Subcutaneous adipose tissue (tissue), 4 donors: ENCODE measurements around the gene LOXL1. TPM values are rescaled to one million over a fixed set of nuclear protein-coding genes. Genes with fewer than 3 reads are reported as not detected.

ENCODE experiments used
- CTCF ChIP-seq: fragments of 450-650 bp; IDR thresholded peaks from one replicate; pipeline ENCODE4 v1.5.1; 2016; ENCODE audit warnings: low read depth, mild to moderate bottlenecking, control low read depth, antibody characterized with exemption, moderate library complexity
- total RNA-seq, 4 donors: library from RNA; depleted of rRNA; stranded (reverse); fragments of >200 nt; gene quantifications; one replicate each; pipeline ENCODE4 v1.1.0, GENCODE V29; 2016

LOXL1 gene
- total RNA-seq, 4 donors from 2014 or later: 4.2 to 9.2 (median 6.3) TPM

DNA sequence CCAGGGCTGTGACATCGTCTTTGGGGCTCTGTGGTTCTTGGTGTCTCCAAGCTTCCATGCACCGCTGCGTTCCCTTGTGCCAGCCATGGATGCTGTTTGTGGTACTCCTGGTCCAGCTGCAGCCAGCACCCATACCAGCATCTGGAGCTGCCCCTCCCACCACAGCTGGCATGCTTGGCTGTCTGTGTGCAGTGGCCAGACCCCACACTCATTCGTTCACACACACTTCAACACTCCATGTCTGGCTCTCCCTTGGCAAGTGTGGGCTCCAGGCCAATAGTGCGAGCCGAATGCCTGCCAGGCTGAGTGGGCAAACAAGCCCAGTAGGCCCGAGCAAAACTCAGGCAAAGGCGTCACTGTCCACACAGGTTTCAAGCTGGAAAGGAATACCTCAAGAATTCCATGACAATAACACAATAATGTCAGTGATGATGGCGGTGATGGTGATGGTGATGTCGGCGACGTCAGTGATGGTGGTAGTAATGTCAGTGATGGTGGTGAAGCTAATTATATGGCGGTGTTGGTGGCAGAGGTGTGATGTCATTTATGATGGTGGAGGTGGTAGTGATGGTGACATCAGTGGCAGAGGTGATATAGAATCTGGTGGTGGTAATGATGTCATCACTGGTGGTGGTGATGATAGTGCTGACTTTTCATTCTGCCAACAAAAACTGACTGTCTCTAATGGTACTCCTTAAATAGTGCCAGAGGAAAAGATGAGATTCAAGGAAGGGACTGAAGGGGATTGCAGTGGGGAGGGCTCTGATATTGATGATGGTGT, 33.6 kb upstream of the LOXL1 start:
- TF ChIP-seq CTCF: no peak

DNA sequence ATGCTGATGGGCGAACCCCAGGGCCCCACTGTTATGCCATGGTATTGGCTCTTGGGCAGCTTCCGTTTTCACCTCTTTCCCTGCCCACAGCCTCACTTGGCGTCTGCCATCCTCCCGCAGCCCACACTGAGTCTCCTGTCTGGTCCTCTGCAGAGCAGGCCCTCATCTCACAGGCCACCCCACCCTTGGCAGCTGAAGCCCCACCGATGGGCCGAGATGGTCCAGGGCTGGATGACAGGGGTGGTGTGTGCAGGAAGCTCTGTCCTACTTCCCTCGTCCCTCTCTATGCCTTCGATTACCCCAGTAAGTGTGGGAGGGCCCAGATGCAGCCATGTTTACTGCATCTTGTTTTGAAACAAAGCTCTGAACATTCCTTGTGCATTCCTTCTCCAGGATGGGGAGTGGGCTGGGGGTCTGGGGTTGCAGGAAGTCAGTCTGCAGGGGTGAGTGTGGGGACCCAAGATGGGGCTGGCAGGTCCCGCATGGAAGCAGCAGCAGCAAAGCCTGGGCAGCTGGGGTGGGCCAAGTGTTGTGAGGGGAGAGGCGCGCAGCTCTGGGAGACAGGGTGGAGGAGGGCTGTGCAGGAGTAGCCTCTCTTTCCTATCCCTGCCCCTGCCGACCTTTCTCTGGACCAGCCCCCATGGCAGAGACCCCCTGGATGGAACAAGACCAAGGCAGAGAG, 32.0 kb upstream of the LOXL1 start:
- no peak for TF ChIP-seq CTCF

GRCh38 chr15:73897441-73898261, 28.6 kb upstream of the LOXL1 start:
- TF ChIP-seq CTCF: no peak

GRCh38 chr15:73899197-73900094, 26.8 kb upstream of the LOXL1 start:
- no peak for TF ChIP-seq CTCF

DNA sequence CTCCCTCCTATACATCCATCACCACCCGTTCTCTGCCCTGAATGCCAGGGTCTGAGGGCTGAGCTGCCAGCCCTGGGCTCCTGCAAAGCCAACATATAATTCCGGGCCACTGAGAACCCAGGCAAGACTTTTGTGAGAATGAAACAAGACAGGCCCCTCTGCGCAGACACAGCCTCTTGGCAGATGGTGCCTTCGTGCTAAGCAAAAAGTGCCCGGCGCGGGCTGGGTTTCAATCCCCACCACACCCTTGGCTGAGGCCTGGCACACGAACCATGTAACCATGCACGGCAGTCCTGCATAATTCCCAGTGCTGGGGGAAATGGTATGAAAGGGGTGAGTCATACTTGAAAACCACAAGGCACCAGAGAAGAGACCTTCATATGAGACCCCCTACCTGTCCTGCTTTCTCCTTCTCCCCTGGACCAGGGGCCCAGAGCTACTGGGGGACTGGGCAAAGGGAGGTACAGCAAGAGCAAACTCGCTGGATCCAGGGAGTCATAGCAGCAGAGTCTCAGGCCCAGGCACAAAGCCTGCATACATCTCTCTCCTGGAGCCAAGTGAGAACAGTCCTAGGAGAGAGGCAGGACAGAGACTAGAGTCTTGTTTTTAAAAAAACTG, 26.1 kb upstream of the LOXL1 start:
- TF ChIP-seq CTCF: no peak

DNA sequence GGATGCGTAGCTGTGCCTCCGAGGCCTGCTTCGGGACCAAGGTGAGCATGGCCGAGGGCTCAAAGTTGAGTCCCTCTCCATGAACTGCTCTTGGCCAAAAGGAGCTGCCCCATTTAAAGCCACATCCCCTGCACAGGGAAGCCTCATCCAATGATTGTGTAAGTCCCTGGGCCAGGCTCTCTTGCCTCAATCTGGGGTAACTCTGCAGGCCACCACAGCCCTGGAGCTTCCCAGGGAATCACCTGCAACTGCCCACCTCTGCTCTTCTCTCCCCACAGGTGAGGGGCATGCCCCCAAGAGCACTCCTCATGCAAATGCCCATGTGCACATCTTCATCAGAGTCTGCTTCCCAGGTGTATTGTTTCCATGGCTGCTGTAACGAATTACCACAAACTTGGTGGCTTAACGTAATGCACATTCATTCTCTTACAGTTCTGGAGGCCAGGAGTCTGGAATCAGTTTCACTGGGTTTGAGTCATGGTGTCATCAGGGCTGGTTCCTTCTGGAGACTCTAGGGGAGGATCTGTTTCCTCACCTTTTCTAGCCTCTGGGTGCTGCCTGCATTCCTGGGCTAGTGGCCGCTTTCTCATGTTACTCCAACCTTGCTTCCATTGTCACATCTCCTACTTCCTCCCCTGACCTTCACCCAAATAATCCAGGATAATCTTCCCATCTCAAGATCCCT, 25.0 kb upstream of the LOXL1 start:
- no peak for TF ChIP-seq CTCF
